Spleen (tissue), 7 donors: Measurements from ENCODE around the gene TTC28.

Experiments
- CTCF ChIP-seq, 11 experiments: fragments of 200-600 bp in 7 of 11; fragments of 450-650 bp in 4 of 11; sonication (generic) in 4 of 11; IDR thresholded peaks in 8 of 11; conservative IDR thresholded peaks in 3 of 11; 1 replicate in 7 of 11; 2 replicates in 4 of 11; pipeline versions ENCODE4 v1.4.0 to v1.8.0; 2016 to 2021; ENCODE audit warnings: antibody characterized with exemption in 11 of 11, inconsistent platforms in 4 of 11, mild to moderate bottlenecking in 1 of 11
- POLR2A ChIP-seq, 3 donors: fragments of 450-650 bp; IDR thresholded peaks; one replicate each; pipeline ENCODE4 v1.5.1; 2017; ENCODE audit warnings: antibody characterized with exemption in 3 of 3, mild to moderate bottlenecking in 1 of 3
- POLR2AphosphoS5 ChIP-seq, 3 donors: sonication (generic); formaldehyde crosslinking; IDR thresholded peaks; one replicate each; pipeline ENCODE4 v1.5.1; 2017; ENCODE audit warnings: antibody characterized with exemption in 3 of 3
- donor health status: DM: no; HTN: no; CAD: no; lungs with moderate emphysema.
- donor health status: DM: no; HTN: no; CAD: no.
- donor health status: DM: no; HTN: no; CAD: no.

- TF ChIP-seq CTCF (IDR thresholded peaks at IDR 0.05 in 8 of 11, conservative IDR thresholded peaks at IDR 0.05 in 3 of 11) = peak; percentile 11 to 74 (median 60)
- no peak for TF ChIP-seq POLR2AphosphoS5 (IDR thresholded peaks at IDR 0.05)
- no peak for TF ChIP-seq POLR2A (IDR thresholded peaks at IDR 0.05)
Measured at GRCh38 chr22:28594797-28595462, 84.7 kb downstream of the TTC28 start.
